GM12892 (cell line): ENCODE data around the gene KLHL30.

Experiments
- POLR2A ChIP-seq: IDR thresholded peaks from 2 replicates; pipeline ENCODE4 v1.6.1; 2011; ENCODE audit warnings: low read depth, low read length, control low read depth
- POLR2AphosphoS5 ChIP-seq: IDR thresholded peaks from 2 replicates; pipeline ENCODE4 v1.6.1; 2011; ENCODE audit warnings: low read depth, low read length, control low read depth
- TAF1 ChIP-seq: IDR thresholded peaks from 2 replicates; pipeline ENCODE4 v1.6.1; 2011; ENCODE audit warnings: low read depth, mild to moderate bottlenecking, control low read depth, low read length, borderline replicate concordance

GRCh38 chr2:238123218-238123971 lies 15.1 kb upstream of the KLHL30 start:
- TF ChIP-seq TAF1 (no peak), POLR2AphosphoS5 (no peak), POLR2A (no peak)
